ENCODE results near the gene LCOR. TPM values are rescaled to one million over a fixed set of nuclear protein-coding genes. Genes with fewer than 3 reads are reported as not detected.

The LCOR gene
- total RNA-seq, 4 donors from 2014 or later, result 29.1 to 60.9 (median 42.4) TPM

GRCh38 chr10:97022616-97023015 lies 190.5 kb downstream of the LCOR start:
- Histone ChIP-seq H3K27ac (no peak overlapping the region), H3K27me3 (no peaks in the 10 kb centered on the region), H3K9me3 (no peaks in the 10 kb centered on the region), H3K4me3 (replicated peaks in 1 of 3) (no peak overlapping the region), H3K36me3 (no peaks in the 10 kb centered on the region), H3K4me1 (no peaks in the 10 kb centered on the region)
- intact Hi-C loops (cut with DNase I), result loop anchor here (10.0 kb wide), 1 partner anchor 378 kb away; no protein-coding TSS in a partner anchor
- no peak for DNase-seq
- no peak for TF ChIP-seq POLR2A (IDR thresholded peaks at IDR 0.05)
- 93% methylated on average over 7 of the region's 7 CpGs for WGBS, 2 donors

GRCh38 chr10:97023401-97024167 lies 191.5 kb downstream of the LCOR start:
- DNase-seq, result no peak
- intact Hi-C loops (cut with DNase I), result loop anchor here (10.0 kb wide), 1 partner anchor 379 kb away; no protein-coding TSS in a partner anchor
- no peak overlapping the region for H3K4me3 ChIP-seq (replicated peaks in 1 of 3)
- no peaks in the 10 kb centered on the region for H3K4me1 ChIP-seq
- WGBS, 2 donors, result 83 to 85% methylated on average over 14 of the region's 14 CpGs
- H3K27me3 ChIP-seq, result no peaks in the 10 kb centered on the region
- no peaks in the 10 kb centered on the region for H3K9me3 ChIP-seq
- no peak overlapping the region for H3K27ac ChIP-seq
- H3K36me3 ChIP-seq, result no peaks in the 10 kb centered on the region
- TF ChIP-seq POLR2A (IDR thresholded peaks at IDR 0.05) (no peak), CTCF (IDR thresholded peaks at IDR 0.05) (no peak)

- H3K27me3 ChIP-seq, result no peaks in the 10 kb centered on the region
- 60 to 63% methylated on average over 13 of the region's 13 CpGs for WGBS, 2 donors
- H3K27ac ChIP-seq, result no peak overlapping the region
- no peak for TF ChIP-seq POLR2A (IDR thresholded peaks at IDR 0.05)
- TF ChIP-seq CTCF (IDR thresholded peaks at IDR 0.05), result no peak
- H3K9me3 ChIP-seq, result no peaks in the 10 kb centered on the region
- no peaks in the 10 kb centered on the region for H3K36me3 ChIP-seq
- DNase-seq, result no peak
- no peak overlapping the region for H3K4me3 ChIP-seq (replicated peaks in 1 of 3)
- intact Hi-C loops (cut with DNase I), result loop anchor here (10.0 kb wide), 1 partner anchor 380 kb away; no protein-coding TSS in a partner anchor
- H3K4me1 ChIP-seq, result no peaks in the 10 kb centered on the region
Observed at GRCh38 chr10:97024168-97025073, 192.3 kb downstream of the LCOR start.

GRCh38 chr10:97025613-97026242 lies 193.6 kb downstream of the LCOR start:
- 68% methylated on average over 9 of the region's 9 CpGs for WGBS, 2 donors
- peak; percentile 53 to 65 for DNase-seq
- Histone ChIP-seq H3K27ac (no peak overlapping the region), H3K9me3 (no peaks in the 10 kb centered on the region), H3K4me3 (replicated peaks in 1 of 3) (no peak overlapping the region), H3K36me3 (no peaks in the 10 kb centered on the region), H3K4me1 (no peaks in the 10 kb centered on the region), H3K27me3 (no peaks in the 10 kb centered on the region)
- TF ChIP-seq POLR2A (IDR thresholded peaks at IDR 0.05) (no peak), CTCF (IDR thresholded peaks at IDR 0.05) (peak; percentile 29 to 62 (median 52))
- intact Hi-C loops (cut with DNase I), result loop anchor here (10.0 kb wide), 1 partner anchor 381 kb away; no protein-coding TSS in a partner anchor

- Histone ChIP-seq H3K4me1 (no peaks in the 10 kb centered on the region), H3K27ac (no peak overlapping the region), H3K27me3 (no peaks in the 10 kb centered on the region), H3K9me3 (no peaks in the 10 kb centered on the region), H3K36me3 (no peaks in the 10 kb centered on the region), H3K4me3 (replicated peaks in 1 of 3) (no peak overlapping the region)
- intact Hi-C loops (cut with DNase I), result loop anchor here (10.0 kb wide), 1 partner anchor 383 kb away; no protein-coding TSS in a partner anchor
- DNase-seq, result no peak
- TF ChIP-seq POLR2A (IDR thresholded peaks at IDR 0.05) (no peak), CTCF (IDR thresholded peaks at IDR 0.05) (no peak)
- WGBS, 2 donors, result 86 to 90% methylated on average over 2 of the region's 2 CpGs
Observed at GRCh38 chr10:97028126-97028831, 196.2 kb downstream of the LCOR start.

All from thyroid gland (tissue), 4 donors.